ENCODE measurements around the gene PDLIM3.

GRCh38 chr4:185467101-185467500 is 68.2 kb downstream of the PDLIM3 start:
- TF ChIP-seq CTCF (IDR thresholded peaks at IDR 0.05; ENCODE audit: low read depth, low read length) (no peak), POLR2A (IDR thresholded peaks at IDR 0.05; ENCODE audit: extremely low read depth, insufficient read length) (no peak)

Measured in NB4 (cell line).